Gastroesophageal sphincter (tissue), 3 donors: ENCODE measurements around the gene MYO1C.

Experiments
- POLR2A ChIP-seq, 2 donors: fragments of 450-650 bp; IDR thresholded peaks; one replicate each; pipeline ENCODE4 v1.6.1; 2017; ENCODE audit warnings: antibody characterized with exemption in 2 of 2, mild to moderate bottlenecking in 2 of 2, moderate library complexity in 1 of 2
- TF ChIP-seq, protein P1 (sequence below), 4 experiments: fragments of 200-600 bp in 2 of 4; fragments of 450-650 bp in 2 of 4; sonication (generic) in 1 of 4; IDR thresholded peaks; one replicate each; pipeline ENCODE4 v1.5.1; 2017 to 2019; ENCODE audit warnings: antibody characterized with exemption in 4 of 4, mild to moderate bottlenecking in 2 of 4, moderate library complexity in 2 of 4

DNA sequence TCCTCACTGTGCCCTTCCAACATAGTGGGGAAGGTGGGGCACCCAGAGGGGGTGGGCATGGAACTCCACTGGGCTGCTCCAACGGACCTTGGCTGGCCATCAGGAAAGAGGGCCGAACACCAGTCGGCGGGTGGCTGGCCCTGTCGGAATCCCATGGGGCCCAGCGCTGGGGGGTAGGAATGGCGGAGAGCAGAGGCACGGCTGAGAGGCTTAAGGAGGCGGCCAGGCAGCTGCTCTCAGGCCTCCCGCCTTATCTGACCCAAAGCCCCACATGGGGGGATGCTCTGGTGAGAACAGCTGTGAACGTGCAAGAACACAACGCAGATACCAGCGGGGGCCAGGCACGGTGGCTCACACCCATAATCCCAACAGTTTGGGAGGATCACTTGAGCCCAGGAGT lies 4.4 kb upstream of the MYO1C start:
- TF ChIP-seq POLR2A (IDR thresholded peaks at IDR 0.05), result no peak
- TF ChIP-seq, protein P1, sequence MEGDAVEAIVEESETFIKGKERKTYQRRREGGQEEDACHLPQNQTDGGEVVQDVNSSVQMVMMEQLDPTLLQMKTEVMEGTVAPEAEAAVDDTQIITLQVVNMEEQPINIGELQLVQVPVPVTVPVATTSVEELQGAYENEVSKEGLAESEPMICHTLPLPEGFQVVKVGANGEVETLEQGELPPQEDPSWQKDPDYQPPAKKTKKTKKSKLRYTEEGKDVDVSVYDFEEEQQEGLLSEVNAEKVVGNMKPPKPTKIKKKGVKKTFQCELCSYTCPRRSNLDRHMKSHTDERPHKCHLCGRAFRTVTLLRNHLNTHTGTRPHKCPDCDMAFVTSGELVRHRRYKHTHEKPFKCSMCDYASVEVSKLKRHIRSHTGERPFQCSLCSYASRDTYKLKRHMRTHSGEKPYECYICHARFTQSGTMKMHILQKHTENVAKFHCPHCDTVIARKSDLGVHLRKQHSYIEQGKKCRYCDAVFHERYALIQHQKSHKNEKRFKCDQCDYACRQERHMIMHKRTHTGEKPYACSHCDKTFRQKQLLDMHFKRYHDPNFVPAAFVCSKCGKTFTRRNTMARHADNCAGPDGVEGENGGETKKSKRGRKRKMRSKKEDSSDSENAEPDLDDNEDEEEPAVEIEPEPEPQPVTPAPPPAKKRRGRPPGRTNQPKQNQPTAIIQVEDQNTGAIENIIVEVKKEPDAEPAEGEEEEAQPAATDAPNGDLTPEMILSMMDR (IDR thresholded peaks at IDR 0.05), result no peak
